Activated effector memory CD4-positive, alpha-beta T cell treated with Interleukin-2 at 50 U/mL for 16 hours (primary cell): ENCODE results near the gene AWAT2.

Experiments
- DNase-seq: peaks from one replicate; pipeline ENCODE4 v3.0.0-alpha.2; 2020

The AWAT2 gene

DNA sequence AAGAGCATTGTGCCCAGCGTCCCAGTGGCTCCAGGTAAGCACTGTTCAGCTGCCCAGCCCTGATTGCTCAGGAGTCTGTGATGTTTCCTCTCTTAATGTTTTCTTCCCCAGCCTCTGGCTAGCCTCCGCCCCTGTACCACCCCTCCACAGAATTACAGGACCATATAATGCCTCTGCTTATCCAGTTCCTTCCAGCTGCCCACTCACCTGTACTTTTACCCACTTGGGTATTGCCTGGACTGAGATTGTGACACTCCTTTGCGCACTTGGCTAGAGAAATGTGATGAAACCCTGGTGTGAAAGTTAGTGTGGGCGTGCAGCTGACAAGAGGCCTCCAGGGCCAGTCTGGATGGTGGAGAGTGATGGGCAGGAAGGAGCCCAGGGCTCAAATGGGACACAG lies at the start of gene AWAT2:
Gene AWAT2, minus strand, starts transcription at position 14 of the 400 bp plus-strand sequence. Its CDS starts 6 bp downstream, at position 8.
- no peak for DNase-seq

GRCh38 chrX:70096052-70096451 lies 46.3 kb upstream of the AWAT2 start:
- no peak for DNase-seq

- DNase-seq: no peak
Observed at GRCh38 chrX:70092247-70092646, 42.5 kb upstream of the AWAT2 start.

GRCh38 chrX:70089604-70090297 lies 40.0 kb upstream of the AWAT2 start:
- no peak for DNase-seq

DNA sequence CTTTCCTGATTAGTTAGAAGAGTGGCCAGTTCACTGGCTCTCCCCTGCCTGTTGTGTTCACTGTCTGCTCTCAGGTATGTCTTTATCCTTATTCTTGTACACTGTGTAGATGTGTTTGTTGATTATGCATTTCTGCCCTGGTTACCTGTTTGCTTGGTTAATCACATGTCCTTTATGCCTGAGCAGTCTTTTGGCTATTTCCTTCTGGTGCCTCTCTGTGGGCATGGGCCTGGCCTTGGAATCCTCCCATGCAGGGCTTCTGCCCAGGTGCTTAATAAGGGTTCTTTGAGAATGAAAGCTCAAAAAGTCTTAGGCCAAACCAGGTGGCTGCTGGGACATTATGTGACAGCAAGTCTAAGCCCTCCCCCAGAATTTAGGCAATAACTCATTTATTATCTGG lies 39.0 kb upstream of the AWAT2 start:
- no peak for DNase-seq

DNA sequence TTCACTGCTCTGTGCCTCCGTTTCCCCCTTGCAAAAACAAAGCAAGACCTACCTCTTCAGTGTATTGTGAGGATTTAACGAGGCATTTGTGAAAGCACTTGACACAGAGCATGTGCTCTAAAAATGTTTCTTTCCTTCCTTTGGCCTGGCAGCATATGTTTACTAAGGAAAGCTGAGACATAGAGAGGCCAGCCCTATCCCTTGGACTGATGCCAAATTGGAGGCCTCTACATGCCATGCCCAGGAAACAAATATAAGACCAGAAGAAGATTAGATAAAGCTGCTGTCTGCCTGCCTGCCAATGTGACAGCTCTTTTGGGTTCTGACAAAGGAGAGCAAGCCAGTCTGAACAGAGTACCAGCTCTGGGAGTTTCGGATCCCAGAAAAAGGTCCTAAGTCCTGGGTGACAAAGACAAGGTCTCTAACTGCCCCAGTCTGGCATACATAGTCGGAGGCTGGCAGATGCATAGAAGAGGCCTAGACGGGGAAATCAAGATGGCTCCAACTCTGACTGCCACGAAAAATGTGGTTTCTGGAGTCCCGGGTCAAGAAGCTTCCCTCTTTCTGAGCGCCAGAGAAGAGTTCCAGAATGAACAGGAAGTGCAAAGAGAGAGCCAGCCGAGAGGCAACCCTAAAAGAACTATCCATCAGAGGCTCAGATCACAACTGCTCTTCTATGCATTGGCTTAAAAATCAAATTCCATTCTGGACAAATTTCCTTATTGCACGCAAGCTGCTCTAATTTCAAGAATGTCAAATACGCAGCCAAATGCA lies 38.3 kb upstream of the AWAT2 start:
- no peak for DNase-seq

DNA sequence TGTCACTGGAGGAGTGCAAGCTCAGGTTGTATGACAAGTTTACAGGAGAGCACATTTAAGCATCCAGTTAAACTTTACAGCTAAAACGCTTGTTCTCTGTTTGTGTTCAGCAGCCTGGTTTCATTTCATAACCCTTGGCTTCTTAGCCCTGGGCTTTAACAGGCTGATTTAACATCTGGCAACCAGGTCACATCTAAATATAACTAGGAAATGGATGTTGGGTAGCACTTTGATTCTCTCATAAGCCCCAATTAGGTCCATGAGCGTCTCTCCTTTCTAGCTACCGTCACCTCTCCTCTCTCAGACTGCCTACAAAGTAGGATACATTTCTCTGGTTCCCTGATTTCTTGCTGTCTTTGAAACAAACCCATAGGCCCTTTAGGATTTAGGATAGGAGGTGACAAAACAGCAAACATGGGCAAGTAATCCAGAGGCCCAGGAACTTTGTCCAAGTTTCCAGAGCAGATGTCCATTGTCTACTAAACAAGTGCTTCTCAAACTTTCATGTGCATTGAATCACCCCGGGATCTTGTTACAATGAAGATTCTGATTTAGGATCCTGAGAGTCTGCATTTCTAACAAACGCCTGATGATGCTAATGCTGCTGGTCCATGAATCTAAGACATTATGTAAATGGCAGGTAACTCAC lies 35.0 kb upstream of the AWAT2 start:
- no peak for DNase-seq

- DNase-seq: no peak
Observed at GRCh38 chrX:70082723-70083122, 33.0 kb upstream of the AWAT2 start.

DNA sequence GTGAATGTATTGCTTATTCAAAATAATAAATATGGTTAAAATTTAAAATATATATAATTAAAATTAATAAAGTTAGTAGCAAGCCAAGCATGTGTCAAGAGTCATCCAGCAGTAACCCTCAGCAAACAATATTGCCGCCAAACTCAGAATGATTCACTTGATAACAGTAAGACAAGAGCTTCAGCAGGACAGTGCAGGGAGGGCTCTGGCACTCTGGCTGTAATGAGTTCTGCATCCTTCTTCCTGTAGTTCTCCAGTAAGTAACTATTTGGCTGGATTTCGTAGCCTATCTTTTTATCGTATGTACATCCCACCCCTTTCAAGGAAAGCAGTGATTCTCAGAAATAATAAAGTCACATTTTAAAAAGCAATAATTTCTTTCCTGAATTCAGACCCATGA lies 30.1 kb upstream of the AWAT2 start:
- DNase-seq: no peak

GRCh38 chrX:70079297-70079696 lies 29.6 kb upstream of the AWAT2 start:
- DNase-seq: no peak

DNA sequence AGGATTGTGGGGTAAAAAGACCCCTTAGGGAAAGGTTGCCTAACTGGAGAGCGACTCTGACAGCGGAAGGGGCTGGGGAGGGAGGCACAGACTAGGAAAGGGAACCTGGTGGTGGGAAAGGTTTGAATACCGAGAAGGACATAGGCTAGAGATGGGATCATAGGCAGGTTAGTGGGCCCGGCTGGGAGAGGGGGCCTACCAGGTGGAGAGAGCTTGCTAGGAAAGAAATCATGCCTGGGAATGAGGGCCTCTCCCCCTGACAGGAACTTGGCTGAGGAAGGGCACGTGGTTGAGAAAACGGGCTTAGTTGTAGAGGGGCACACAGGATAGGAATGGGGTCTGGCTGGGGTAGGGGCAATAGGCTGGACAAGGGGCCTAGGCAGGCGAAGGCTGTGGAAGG lies 16.9 kb upstream of the AWAT2 start:
- DNase-seq: no peak

GRCh38 chrX:70062961-70063550 lies 13.3 kb upstream of the AWAT2 start:
- DNase-seq: no peak

- DNase-seq: no peak
Observed at GRCh38 chrX:70062076-70062475, 12.3 kb upstream of the AWAT2 start, which contains the start of gene OTUD6A. TSS of gene OTUD6A (plus strand) at chrX:70062457. CDS start at chrX:70062525, 68 bp downstream.

- no peak for DNase-seq
Observed at GRCh38 chrX:70054391-70054790, 4.7 kb upstream of the AWAT2 start.

DNA sequence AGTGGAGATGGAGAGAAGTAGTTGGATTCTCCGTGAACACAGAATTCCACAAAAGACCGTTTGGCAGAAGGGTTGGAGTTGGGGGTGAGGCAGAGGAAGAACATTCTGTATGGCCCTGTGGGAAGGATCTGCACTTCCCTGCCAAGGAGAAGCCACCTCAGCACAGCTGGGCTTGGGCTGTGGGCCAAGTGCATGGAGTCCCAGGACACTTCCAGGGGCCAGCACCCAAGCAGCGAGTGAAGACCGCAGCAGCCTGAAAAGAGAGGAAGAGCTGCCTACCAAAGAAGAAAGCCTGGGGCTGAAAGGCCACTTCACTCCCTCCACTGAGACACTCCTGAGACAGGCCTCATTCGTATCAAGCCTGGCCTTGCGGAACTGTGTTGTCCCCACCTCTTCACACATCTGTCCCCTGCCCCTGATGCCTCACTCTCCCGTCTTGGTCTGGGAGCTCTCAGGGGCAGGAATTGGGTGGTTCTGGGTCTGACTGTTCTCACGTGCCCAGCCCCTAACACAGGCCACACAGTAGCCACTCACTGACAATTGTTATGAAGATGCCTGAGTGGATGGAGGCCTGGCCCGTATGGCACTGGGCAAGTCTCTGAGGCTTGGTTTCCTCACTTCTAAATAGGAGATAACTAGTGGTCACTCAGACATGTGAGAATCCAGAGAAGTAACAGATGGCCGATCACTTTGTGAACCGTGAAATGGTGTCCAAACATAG lies 3.3 kb upstream of the AWAT2 start:
- no peak for DNase-seq

- DNase-seq: no peak
Observed at GRCh38 chrX:70049406-70049805, 332 bp downstream of the AWAT2 start.

DNA sequence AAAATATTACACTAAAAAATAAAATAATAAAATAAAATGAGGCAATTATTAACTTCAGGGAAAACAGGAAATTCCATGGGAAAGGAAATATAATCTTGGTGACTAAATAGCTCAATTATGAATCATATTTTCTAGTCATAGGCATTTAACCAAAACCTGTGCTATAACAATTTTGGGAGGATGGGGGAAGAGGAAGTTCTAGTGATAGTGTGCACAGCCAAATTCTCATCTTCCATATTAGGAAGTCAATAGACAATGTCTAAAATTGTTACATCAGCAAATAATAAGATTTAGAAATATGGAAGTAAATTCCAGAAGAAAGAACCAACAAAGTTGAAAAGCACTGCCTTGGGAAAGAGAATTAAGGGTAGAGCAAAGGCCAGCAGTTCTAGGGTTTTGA lies 2.8 kb downstream of the AWAT2 start:
- DNase-seq: no peak

DNA sequence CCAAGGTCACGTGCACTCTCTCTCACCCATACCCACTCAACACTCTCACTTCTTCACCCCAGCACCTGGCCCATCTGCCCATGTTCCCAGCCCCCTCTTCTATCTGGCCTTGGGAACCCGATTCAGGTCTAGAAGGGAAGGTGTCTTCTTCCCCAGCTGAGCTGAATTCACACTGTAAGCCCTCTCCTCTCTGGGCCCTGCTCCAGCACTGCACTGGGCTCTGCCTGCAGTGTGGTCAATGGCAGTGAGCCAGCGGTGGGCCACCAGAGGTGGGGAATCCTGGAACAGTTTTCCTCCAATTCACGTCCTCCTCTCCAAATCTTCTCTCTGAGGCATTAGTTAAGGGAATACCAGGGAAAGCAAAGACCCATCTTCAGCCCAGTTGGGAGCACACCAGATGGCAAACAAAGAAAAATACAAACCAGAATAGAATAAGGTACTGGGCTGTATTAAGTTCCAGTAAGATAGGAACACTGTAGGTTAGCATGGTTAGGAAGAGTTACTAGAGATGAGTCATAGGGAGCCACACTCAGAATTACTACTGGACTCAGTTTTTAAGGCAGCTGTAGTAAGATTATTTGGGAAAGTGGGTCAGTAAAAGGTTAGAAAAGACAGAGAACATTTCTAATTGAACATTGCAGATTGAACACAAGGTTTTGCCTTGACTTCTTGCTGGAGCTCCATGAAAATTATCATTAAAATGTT lies 5.0 kb downstream of the AWAT2 start:
- no peak for DNase-seq

GRCh38 chrX:70043685-70044084 lies 6.1 kb downstream of the AWAT2 start:
- DNase-seq: no peak

DNA sequence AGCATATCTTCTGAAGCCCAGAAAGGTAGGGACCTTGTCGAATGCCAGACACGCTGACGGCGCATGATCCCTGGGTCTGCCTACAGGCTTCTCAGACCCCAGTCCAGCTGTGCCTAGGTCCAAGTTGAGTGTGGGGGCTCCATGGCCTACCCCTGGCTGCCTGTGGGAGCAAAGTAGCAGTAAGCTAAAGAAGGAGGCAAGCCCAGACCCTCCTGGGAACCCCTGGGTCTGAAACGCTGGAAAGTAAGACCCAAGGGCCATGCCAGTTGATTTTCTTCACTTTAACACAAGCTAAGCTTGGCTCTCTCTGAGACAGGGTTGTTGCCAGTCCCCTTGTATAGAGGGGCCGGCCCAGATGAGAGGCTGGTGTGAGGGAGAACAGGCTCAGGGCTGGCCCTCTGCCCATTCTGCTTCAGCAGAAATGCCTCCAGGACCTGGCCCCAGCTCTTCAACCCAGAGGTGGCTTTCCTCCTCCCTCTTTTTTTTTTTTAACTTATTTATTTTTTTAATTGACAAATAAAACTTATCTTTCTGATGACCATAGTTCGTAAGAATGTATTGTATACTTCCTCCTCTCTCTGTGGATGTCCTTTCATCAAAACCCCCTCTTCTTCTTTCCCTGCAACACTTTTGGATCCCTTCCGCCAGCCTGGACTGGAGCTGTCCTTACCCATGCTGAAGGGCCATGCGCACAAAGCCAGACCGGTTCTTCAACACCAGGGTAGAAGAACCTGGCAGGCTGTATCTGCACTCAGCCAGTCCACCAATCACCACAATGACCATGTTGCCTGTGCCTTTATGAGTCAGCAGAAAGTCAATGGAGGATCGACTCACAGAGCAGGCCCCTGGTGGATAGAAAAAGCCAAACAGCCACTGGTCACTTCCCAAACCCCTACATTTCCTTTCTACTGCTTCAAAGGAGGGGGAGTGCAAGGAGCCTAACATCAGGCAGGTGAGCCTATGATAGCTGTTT lies 7.1 kb downstream of the AWAT2 start:
- DNase-seq: no peak

DNA sequence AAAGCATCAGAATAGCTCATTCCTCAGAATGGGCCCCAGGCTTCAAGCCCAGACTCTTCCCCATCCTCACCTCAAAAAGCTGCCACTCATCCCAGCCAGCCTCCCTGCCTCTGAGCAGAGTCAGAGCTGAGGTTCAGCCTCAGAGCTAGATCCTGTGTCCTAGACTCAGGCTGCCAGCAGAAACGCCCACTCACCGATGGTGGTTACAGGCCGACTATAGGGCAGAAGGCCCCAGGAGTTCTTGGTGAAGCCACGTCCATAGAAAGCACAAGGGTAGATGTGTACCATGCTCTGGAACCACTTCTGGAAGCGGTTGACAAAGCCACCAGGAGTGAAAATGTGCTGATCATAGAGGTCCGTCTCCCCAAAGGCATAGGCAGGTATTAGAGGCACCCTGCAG lies 7.7 kb downstream of the AWAT2 start:
- no peak for DNase-seq
